Mucosa of descending colon (tissue), 3 donors: Measurements from ENCODE around the gene UQCRQ. TPM values are rescaled to one million over a fixed set of nuclear protein-coding genes. Genes with fewer than 3 reads are reported as not detected.

Experiments
- ATAC-seq: fragments of 200-7000 bp; cut with Tn5 transposase; one replicate; pipeline ENCODE4 v1.9.1; 2020; ENCODE audit warnings: mild to moderate bottlenecking, moderate library complexity
- DNase-seq, 3 donors: peaks; one replicate each; pipeline ENCODE4 v3.0.0-alpha.2; 2020
- H3K36me3 ChIP-seq: fragments of 200-600 bp; one replicate; pipeline ENCODE4 v1.8.0; 2021; ENCODE audit warnings: low read depth, mild to moderate bottlenecking
- H3K4me1 ChIP-seq: fragments of 200-600 bp; one replicate; pipeline ENCODE4 v1.8.0; 2021; ENCODE audit warnings: low read depth, mild to moderate bottlenecking
- H3K4me3 ChIP-seq: fragments of 200-600 bp; one replicate; pipeline ENCODE4 v1.8.0; 2021; ENCODE audit warnings: mild to moderate bottlenecking
- H3K9me3 ChIP-seq: fragments of 200-600 bp; one replicate; pipeline ENCODE4 v1.8.0; 2021; ENCODE audit warnings: mild to moderate bottlenecking
- CTCF ChIP-seq: fragments of 200-600 bp; IDR thresholded peaks from one replicate; pipeline ENCODE4 v1.8.0; 2022; ENCODE audit warnings: antibody characterized with exemption, mild to moderate bottlenecking
- intact Hi-C, 2 donors: fragments of 100-400 bp; cut with DNase I in 1 of 2; cut with micrococcal nuclease in 1 of 2; formaldehyde crosslinking; loops; one replicate each; pipeline versions ENCODE4 v1.11.0 to v1.11.1; 2022; cut with DNase I, micrococcal nuclease
- total RNA-seq, 3 donors: library from RNA; stranded (reverse); fragmentation: NEBNext Ultra II Directional in 2 of 3; extraction: Animal tissue kit (Norgen Biotek cat#: 25700) in 2 of 3; gene quantifications; one replicate each; pipeline versions ENCODE4 v1.2.1 to v1.2.4, GENCODE V29; 2021 to 2023
- donor health status: DM: no; HTN: no; CAD: no; lungs with moderate emphysema.
- donor health status: DM: no; HTN: no; CAD: no.
- donor health status: DM: no; HTN: yes; CAD: no.

The UQCRQ gene
- total RNA-seq, 3 donors from 2014 or later: 448 to 727 (median 690) TPM

- intact Hi-C loops: no loop called here
- Histone ChIP-seq H3K36me3 (no peaks in the 10 kb centered on the region), H3K4me3 (no peak within 1 kb of the TSS), H3K4me1 (peaks cover 11% of the 10 kb centered on the region), H3K9me3 (no peaks in the 10 kb centered on the region)
- TF ChIP-seq CTCF: no peak
- DNase-seq (peak in 1 of 3 donors; percentile 26), ATAC-seq (peak; percentile 76)
These were observed 6.9 kb downstream of the UQCRQ start, which contains the start of gene LEAP2 for GRCh38 chr5:132873119-132873929. Gene LEAP2, plus strand, starts transcription at chr5:132873668. Its CDS starts 27 bp downstream, at chr5:132873695.

- ATAC-seq (no peak), DNase-seq (no peak)
- Histone ChIP-seq H3K36me3 (no peaks in the 10 kb centered on the region), H3K9me3 (no peaks in the 10 kb centered on the region), H3K4me1 (peaks cover 11% of the 10 kb centered on the region), H3K4me3 (no peak overlapping the region)
- intact Hi-C loops: no loop called here
- no peak for TF ChIP-seq CTCF
These were observed 7.5 kb downstream of the UQCRQ start for GRCh38 chr5:132873930-132874271.

DNA sequence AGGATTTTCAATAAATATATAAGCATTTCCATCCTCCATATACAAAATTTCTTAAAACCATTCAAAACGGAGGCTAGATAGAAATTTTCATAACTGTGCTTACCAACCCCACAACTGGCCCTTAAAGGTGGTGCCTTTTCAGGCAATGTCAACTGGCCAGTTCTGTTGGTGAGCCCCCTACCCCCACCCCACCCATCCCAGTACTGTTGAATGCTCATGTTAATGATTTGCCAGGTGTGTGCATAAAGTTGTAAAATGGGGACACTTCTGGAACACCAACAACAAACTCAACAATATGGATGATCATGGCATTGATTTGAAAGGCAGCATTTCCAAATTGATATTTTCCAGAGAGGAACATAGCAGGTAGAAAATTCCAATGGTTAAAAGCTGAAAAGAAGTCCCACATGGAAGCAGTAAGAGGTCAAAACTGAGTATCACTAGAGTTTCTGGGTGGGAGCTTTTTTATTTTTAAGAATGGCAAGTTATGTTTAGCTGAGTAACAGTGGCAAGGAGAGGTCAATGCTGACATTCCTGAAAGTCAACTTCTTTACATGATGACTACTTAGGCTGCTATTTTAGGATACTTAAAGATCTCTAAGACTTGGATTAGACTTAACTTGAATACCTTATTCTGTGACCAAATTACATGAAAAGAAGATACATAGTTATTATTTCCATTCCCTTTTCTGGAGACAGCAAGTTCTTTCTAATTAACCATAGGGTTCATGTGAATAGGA, 9.7 kb downstream of the UQCRQ start:
- DNase-seq (no peak), ATAC-seq (no peak)
- TF ChIP-seq CTCF: no peak
- Histone ChIP-seq H3K4me3 (no peak overlapping the region), H3K36me3 (no peaks in the 10 kb centered on the region), H3K4me1 (peaks cover 11% of the 10 kb centered on the region), H3K9me3 (no peaks in the 10 kb centered on the region)
- intact Hi-C loops: no loop called here

- H3K4me3 ChIP-seq: no peak overlapping the region
- ATAC-seq (no peak), DNase-seq (no peak)
- TF ChIP-seq CTCF: no peak
- H3K4me1 ChIP-seq: peaks cover 11% of the 10 kb centered on the region
- no peaks in the 10 kb centered on the region for H3K9me3 ChIP-seq
- intact Hi-C loops: no loop called here
- H3K36me3 ChIP-seq: no peaks in the 10 kb centered on the region
These were observed 11.0 kb downstream of the UQCRQ start for GRCh38 chr5:132877466-132877865.

GRCh38 chr5:132877938-132878337, 11.5 kb downstream of the UQCRQ start:
- Histone ChIP-seq H3K36me3 (no peaks in the 10 kb centered on the region), H3K4me3 (no peak overlapping the region), H3K9me3 (no peaks in the 10 kb centered on the region), H3K4me1 (peaks cover 8% of the 10 kb centered on the region)
- no peak for TF ChIP-seq CTCF
- DNase-seq (peak; percentile 59 to 75 (median 66)), ATAC-seq (peak; percentile 90)
- intact Hi-C loops: no loop called here
